Gastroesophageal sphincter (tissue), 4 donors: Measurements from ENCODE around the gene ATP5MC2. TPM values are rescaled to one million over a fixed set of nuclear protein-coding genes. Genes with fewer than 3 reads are reported as not detected.
"Not testable (repeated sequence)": the region's sequence is repeated elsewhere in the genome, so short reads cannot be mapped to it uniquely, and the experiment has no call there.

ENCODE experiments used
- ATAC-seq: fragments of 150-250 bp; one replicate; pipeline ENCODE4 v1.9.1; 2016; ENCODE audit warnings: mild to moderate bottlenecking, moderate library complexity
- H3K27ac ChIP-seq, 4 donors: fragments of 200-600 bp; sonication (generic) in 3 of 4; 1 replicate in 3 of 4; 2 replicates in 1 of 4; pipeline ENCODE4 v1.5.1; 2016 to 2019
- H3K27me3 ChIP-seq: fragments of 200-600 bp; sonication (generic); one replicate; pipeline ENCODE4 v1.5.1; 2019
- H3K36me3 ChIP-seq, 2 donors: fragments of 200-600 bp; sonication (generic); one replicate each; pipeline ENCODE4 v1.5.1; 2019; ENCODE audit warnings: control low read depth in 1 of 2
- H3K4me1 ChIP-seq, 3 donors: fragments of 200-600 bp; sonication (generic); 1 replicate in 2 of 3; 2 replicates in 1 of 3; pipeline ENCODE4 v1.5.1; 2016 to 2019; ENCODE audit warnings: control low read depth in 2 of 3
- H3K4me3 ChIP-seq, 2 donors: fragments of 200-600 bp; sonication (generic); one replicate each; pipeline ENCODE4 v1.5.1; 2019; ENCODE audit warnings: mild to moderate bottlenecking in 1 of 2, moderate library complexity in 1 of 2
- H3K9me3 ChIP-seq, 3 donors: fragments of 200-600 bp; sonication (generic); one replicate each; pipeline ENCODE4 v1.5.1; 2017 to 2019; ENCODE audit warnings: control low read depth in 2 of 3
- CTCF ChIP-seq, 4 experiments: fragments of 200-600 bp in 2 of 4; fragments of 450-650 bp in 2 of 4; sonication (generic) in 1 of 4; IDR thresholded peaks; one replicate each; pipeline ENCODE4 v1.5.1; 2017 to 2019; ENCODE audit warnings: antibody characterized with exemption in 4 of 4, mild to moderate bottlenecking in 2 of 4, moderate library complexity in 2 of 4
- EP300 ChIP-seq: sonication (generic); formaldehyde crosslinking; IDR thresholded peaks from one replicate; pipeline ENCODE4 v1.6.1; 2017; ENCODE audit warnings: antibody characterized with exemption, mild to moderate bottlenecking
- POLR2A ChIP-seq, 2 donors: fragments of 450-650 bp; IDR thresholded peaks; one replicate each; pipeline ENCODE4 v1.6.1; 2017; ENCODE audit warnings: antibody characterized with exemption in 2 of 2, mild to moderate bottlenecking in 2 of 2, moderate library complexity in 1 of 2
- POLR2AphosphoS5 ChIP-seq: sonication (generic); formaldehyde crosslinking; IDR thresholded peaks from one replicate; pipeline ENCODE4 v1.6.1; 2017; ENCODE audit warnings: antibody characterized with exemption
- WGBS, 2 donors: methylation state at CpG; one replicate each; pipeline ENCODE4 v1.1.5; 2018; ENCODE audit warnings: low coverage in 1 of 2; 5-methylcytosine and 5-hydroxymethylcytosine counted together
- total RNA-seq, 4 donors: library from RNA; depleted of rRNA; stranded (reverse); fragments of >200 nt; gene quantifications; one replicate each; pipeline ENCODE4 v1.1.0, GENCODE V29; 2016

Gene ATP5MC2
- total RNA-seq, 4 donors from 2014 or later, result 197 to 324 (median 245) TPM

- Histone ChIP-seq H3K27me3 (no peaks in the 10 kb centered on the region), H3K4me3 (peak overlapping the region; percentile 3 to 14), H3K9me3 (no peaks in the 10 kb centered on the region), H3K27ac (peak overlapping the region; percentile 85 to 91 (median 88)), H3K36me3 (peaks cover 0 to 18% of the 10 kb centered on the region in 2 donors), H3K4me1 (peaks cover 12 to 36% (median 19%) of the 10 kb centered on the region in 3 donors)
- peak in 1 of 4 experiments; percentile 1 for TF ChIP-seq CTCF (IDR thresholded peaks at IDR 0.05)
- peak; percentile 49 for TF ChIP-seq POLR2AphosphoS5
- TF ChIP-seq POLR2A (IDR thresholded peaks at IDR 0.05), result no peak
- TF ChIP-seq EP300, result no peak
- WGBS, 2 donors, result 0 to 12% methylated on average over 1 to 3 of the region's 3 CpGs
- ATAC-seq, result peak; percentile 83
Observed at GRCh38 chr12:53659011-53659551, 16.8 kb downstream of the ATP5MC2 start.

- Histone ChIP-seq H3K27me3 (no peaks in the 10 kb centered on the region), H3K4me3 (no peak overlapping the region), H3K4me1 (peaks cover 12 to 31% (median 19%) of the 10 kb centered on the region in 3 donors), H3K36me3 (no peaks in the 10 kb centered on the region), H3K9me3 (no peaks in the 10 kb centered on the region), H3K27ac (peak overlapping the region in 1 of 4 donors; percentile 87)
- no peak for ATAC-seq
- WGBS, 2 donors, result 91 to 92% methylated on average over 2 to 4 of the region's 4 CpGs
- TF ChIP-seq CTCF (IDR thresholded peaks at IDR 0.05), result no peak
- no peak for TF ChIP-seq POLR2A (IDR thresholded peaks at IDR 0.05)
- no peak for TF ChIP-seq POLR2AphosphoS5
- TF ChIP-seq EP300, result no peak
Observed at GRCh38 chr12:53657041-53657440, 18.8 kb downstream of the ATP5MC2 start.

- Histone ChIP-seq H3K4me3 (no peak overlapping the region), H3K4me1 (peaks cover 5 to 10% (median 6%) of the 10 kb centered on the region in 3 donors), H3K36me3 (no peaks in the 10 kb centered on the region), H3K9me3 (no peaks in the 10 kb centered on the region), H3K27me3 (no peaks in the 10 kb centered on the region), H3K27ac (no peak overlapping the region)
- 93% methylated on average over 2 of the region's 2 CpGs for WGBS, 2 donors
- no peak for TF ChIP-seq POLR2AphosphoS5
- TF ChIP-seq CTCF (IDR thresholded peaks at IDR 0.05), result no peak
- no peak for TF ChIP-seq POLR2A (IDR thresholded peaks at IDR 0.05)
- TF ChIP-seq EP300, result no peak
- ATAC-seq, result no peak
Observed at GRCh38 chr12:53653595-53653994, 22.3 kb downstream of the ATP5MC2 start.

- no peak for ATAC-seq
- no peak overlapping the region for H3K27ac ChIP-seq
- H3K27me3 ChIP-seq, result no peaks in the 10 kb centered on the region
- H3K4me3 ChIP-seq, result no peak overlapping the region
- H3K9me3 ChIP-seq, result no peaks in the 10 kb centered on the region
- TF ChIP-seq POLR2AphosphoS5 (no peak), EP300 (no peak), POLR2A (IDR thresholded peaks at IDR 0.05) (no peak), CTCF (IDR thresholded peaks at IDR 0.05) (no peak)
- no peaks in the 10 kb centered on the region for H3K36me3 ChIP-seq
- 63 to 75% methylated on average over 1 of the region's 1 CpG for WGBS, 2 donors
- no peaks in the 10 kb centered on the region for H3K4me1 ChIP-seq
Observed at GRCh38 chr12:53652366-53652765, 23.5 kb downstream of the ATP5MC2 start.

GRCh38 chr12:53651737-53652136 lies 24.1 kb downstream of the ATP5MC2 start:
- no peak overlapping the region for H3K4me3 ChIP-seq
- no peak overlapping the region for H3K27ac ChIP-seq
- no peaks in the 10 kb centered on the region for H3K9me3 ChIP-seq
- 63 to 86% methylated on average over 1 of the region's 1 CpG for WGBS, 2 donors
- ATAC-seq, result no peak
- TF ChIP-seq POLR2A (IDR thresholded peaks at IDR 0.05) (no peak), EP300 (no peak), POLR2AphosphoS5 (no peak), CTCF (IDR thresholded peaks at IDR 0.05) (no peak)
- H3K4me1 ChIP-seq, result no peaks in the 10 kb centered on the region
- no peaks in the 10 kb centered on the region for H3K27me3 ChIP-seq
- no peaks in the 10 kb centered on the region for H3K36me3 ChIP-seq

GRCh38 chr12:53646300-53646699 lies 29.6 kb downstream of the ATP5MC2 start:
- not testable (repeated sequence) for H3K36me3 ChIP-seq, H3K27ac ChIP-seq, H3K4me3 ChIP-seq, H3K27me3 ChIP-seq, H3K4me1 ChIP-seq, H3K9me3 ChIP-seq, ATAC-seq
- 60 to 100% methylated on average over 1 of the region's 4 CpGs for WGBS, 2 donors
